Tibial artery (tissue), 4 donors: ENCODE results near the gene FNDC3A.

ENCODE experiments used
- DNase-seq, 2 donors: peaks; one replicate each; pipeline ENCODE4 v3.0.0-alpha.2; 2019
- H3K27ac ChIP-seq, 2 donors: fragments of 200-600 bp; sonication (generic) in 1 of 2; 1 replicate in 1 of 2; 2 replicates in 1 of 2; pipeline ENCODE4 v1.5.1; 2018 to 2019; ENCODE audit warnings: mild to moderate bottlenecking in 1 of 2
- H3K27me3 ChIP-seq, 2 donors: fragments of 200-600 bp; sonication (generic) in 1 of 2; one replicate each; pipeline versions ENCODE4 v1.5.1 to v1.6.0; 2016 to 2019
- H3K36me3 ChIP-seq, 3 donors: fragments of 200-600 bp; sonication (generic) in 2 of 3; one replicate each; pipeline ENCODE4 v1.5.1; 2016 to 2019; ENCODE audit warnings: mild to moderate bottlenecking in 2 of 3
- H3K4me1 ChIP-seq, 4 donors: fragments of 200-600 bp; sonication (generic) in 2 of 4; 1 replicate in 3 of 4; 2 replicates in 1 of 4; pipeline ENCODE4 v1.5.1; 2016 to 2019
- H3K4me3 ChIP-seq, 2 donors: fragments of 200-600 bp; sonication (generic) in 1 of 2; 1 replicate in 1 of 2; 2 replicates in 1 of 2; pipeline ENCODE4 v1.5.1; 2018 to 2019; ENCODE audit warnings: mild to moderate bottlenecking in 2 of 2
- H3K9me3 ChIP-seq, 3 donors: fragments of 200-600 bp; sonication (generic) in 1 of 3; one replicate each; pipeline ENCODE4 v1.5.1; 2016 to 2019
- intact Hi-C: fragments of 100-400 bp; cut with DNase I; formaldehyde crosslinking; loops from one replicate; pipeline ENCODE4 v1.15.0; 2023; ENCODE audit warnings: low total_unique reads
- TF ChIP-seq, protein P1 (sequence below), 2 experiments: fragments of 200-600 bp in 1 of 2; fragments of 450-650 bp in 1 of 2; IDR thresholded peaks; one replicate each; pipeline ENCODE4 v1.5.1; 2017 to 2019; ENCODE audit warnings: antibody characterized with exemption in 2 of 2, mild to moderate bottlenecking in 1 of 2, moderate library complexity in 1 of 2

The FNDC3A gene

DNA sequence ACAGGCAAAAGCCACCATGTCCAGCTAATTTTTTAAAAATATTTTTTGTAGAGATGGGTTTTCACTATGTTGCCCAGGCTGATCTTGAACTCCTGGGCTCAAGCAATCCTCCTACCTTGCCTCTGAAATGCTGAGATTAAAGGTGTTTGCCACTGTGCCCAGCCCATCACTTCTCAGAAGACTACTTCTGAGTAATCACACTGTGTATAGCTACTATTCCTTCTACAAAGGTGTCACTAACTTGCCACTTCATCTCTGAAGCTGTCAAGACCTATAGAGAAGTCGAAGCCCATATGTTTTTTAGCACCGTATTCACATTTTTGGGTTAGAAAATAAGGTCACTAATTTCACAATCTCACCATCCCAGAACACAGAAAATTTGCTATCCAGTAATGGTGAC is 36.0 kb upstream of the FNDC3A start:
- Histone ChIP-seq H3K4me3 (no peak overlapping the region), H3K36me3 (no peaks in the 10 kb centered on the region), H3K9me3 (no peaks in the 10 kb centered on the region), H3K27me3 (no peaks in the 10 kb centered on the region), H3K4me1 (peaks cover 0 to under 1% (median 0%) of the 10 kb centered on the region in 4 donors), H3K27ac (no peak overlapping the region)
- intact Hi-C loops, result no loop called here
- TF ChIP-seq, protein P1, sequence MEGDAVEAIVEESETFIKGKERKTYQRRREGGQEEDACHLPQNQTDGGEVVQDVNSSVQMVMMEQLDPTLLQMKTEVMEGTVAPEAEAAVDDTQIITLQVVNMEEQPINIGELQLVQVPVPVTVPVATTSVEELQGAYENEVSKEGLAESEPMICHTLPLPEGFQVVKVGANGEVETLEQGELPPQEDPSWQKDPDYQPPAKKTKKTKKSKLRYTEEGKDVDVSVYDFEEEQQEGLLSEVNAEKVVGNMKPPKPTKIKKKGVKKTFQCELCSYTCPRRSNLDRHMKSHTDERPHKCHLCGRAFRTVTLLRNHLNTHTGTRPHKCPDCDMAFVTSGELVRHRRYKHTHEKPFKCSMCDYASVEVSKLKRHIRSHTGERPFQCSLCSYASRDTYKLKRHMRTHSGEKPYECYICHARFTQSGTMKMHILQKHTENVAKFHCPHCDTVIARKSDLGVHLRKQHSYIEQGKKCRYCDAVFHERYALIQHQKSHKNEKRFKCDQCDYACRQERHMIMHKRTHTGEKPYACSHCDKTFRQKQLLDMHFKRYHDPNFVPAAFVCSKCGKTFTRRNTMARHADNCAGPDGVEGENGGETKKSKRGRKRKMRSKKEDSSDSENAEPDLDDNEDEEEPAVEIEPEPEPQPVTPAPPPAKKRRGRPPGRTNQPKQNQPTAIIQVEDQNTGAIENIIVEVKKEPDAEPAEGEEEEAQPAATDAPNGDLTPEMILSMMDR (IDR thresholded peaks at IDR 0.05), result no peak
- DNase-seq, result no peak

DNA sequence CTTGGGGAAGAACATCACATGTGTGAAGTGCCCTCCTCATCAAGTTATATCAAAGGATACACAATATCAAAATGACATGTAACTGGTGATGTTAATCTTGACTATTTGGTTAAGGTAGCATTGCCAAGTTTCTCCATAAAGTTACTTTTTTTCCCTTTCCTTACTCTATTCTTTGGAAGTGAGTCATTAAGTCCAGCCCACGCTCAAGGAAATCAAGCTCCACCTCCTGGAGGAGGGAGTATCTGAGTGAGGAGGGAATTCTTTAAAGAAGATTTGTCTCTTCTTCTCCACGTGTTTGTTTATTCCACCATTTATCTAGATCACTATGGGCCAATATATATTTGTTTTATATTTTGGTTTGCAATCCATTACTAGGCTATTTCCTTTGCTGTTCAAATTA is 33.6 kb upstream of the FNDC3A start:
- DNase-seq, result no peak
- Histone ChIP-seq H3K4me3 (no peak overlapping the region), H3K27me3 (no peaks in the 10 kb centered on the region), H3K36me3 (no peaks in the 10 kb centered on the region), H3K9me3 (no peaks in the 10 kb centered on the region), H3K4me1 (peaks cover 0 to 3% (median 0%) of the 10 kb centered on the region in 4 donors), H3K27ac (no peak overlapping the region)
- TF ChIP-seq, protein P1 (IDR thresholded peaks at IDR 0.05), result no peak
- intact Hi-C loops, result no loop called here

DNA sequence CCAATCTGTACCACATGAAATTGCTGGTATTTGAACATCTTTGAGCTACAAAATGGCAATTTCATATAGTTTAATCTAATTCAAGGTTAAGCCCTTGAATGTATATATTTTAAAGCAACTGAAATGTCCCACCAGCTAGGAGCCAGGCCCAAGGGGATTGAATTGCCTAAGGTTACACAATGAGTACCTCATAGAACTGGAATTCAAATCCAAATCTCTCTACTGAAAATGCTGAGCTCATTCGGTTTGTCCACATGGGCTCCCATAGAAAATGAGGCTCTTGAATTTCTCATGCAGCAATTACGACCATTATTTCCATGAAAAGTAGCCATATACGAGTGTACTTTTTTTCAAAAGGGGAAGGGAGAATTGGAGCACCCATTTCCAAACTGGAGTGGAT is 31.5 kb upstream of the FNDC3A start:
- Histone ChIP-seq H3K36me3 (no peaks in the 10 kb centered on the region), H3K4me3 (no peak overlapping the region), H3K27me3 (no peaks in the 10 kb centered on the region), H3K27ac (no peak overlapping the region), H3K4me1 (peaks cover 0 to 7% (median 0%) of the 10 kb centered on the region in 4 donors), H3K9me3 (no peaks in the 10 kb centered on the region)
- intact Hi-C loops, result no loop called here
- DNase-seq, result no peak
- TF ChIP-seq, protein P1 (IDR thresholded peaks at IDR 0.05), result no peak

DNA sequence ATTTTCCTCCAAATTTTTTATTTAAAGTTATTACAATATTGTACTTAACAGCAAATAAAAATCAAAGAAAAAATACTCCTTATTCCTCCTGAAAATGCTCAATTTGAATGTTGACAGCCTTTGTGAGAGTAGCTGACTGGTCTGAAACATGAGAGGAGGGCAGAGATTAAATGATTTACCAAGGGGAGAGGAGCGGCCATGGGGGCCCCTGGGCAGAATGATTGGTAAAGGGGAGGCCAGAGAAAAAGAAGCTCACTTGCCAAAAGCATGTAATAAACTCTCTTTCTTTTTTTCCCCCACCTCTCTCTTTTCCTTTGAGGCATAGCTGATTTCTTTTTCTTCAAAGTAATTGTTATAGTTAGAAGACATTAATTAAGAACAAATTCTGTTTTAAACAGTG is 30.1 kb upstream of the FNDC3A start:
- Histone ChIP-seq H3K9me3 (no peaks in the 10 kb centered on the region), H3K4me3 (no peak overlapping the region), H3K36me3 (no peaks in the 10 kb centered on the region), H3K4me1 (peaks cover 0 to 14% (median 0%) of the 10 kb centered on the region in 4 donors), H3K27me3 (no peaks in the 10 kb centered on the region), H3K27ac (no peak overlapping the region)
- intact Hi-C loops, result no loop called here
- no peak for DNase-seq
- TF ChIP-seq, protein P1 (IDR thresholded peaks at IDR 0.05), result no peak

DNA sequence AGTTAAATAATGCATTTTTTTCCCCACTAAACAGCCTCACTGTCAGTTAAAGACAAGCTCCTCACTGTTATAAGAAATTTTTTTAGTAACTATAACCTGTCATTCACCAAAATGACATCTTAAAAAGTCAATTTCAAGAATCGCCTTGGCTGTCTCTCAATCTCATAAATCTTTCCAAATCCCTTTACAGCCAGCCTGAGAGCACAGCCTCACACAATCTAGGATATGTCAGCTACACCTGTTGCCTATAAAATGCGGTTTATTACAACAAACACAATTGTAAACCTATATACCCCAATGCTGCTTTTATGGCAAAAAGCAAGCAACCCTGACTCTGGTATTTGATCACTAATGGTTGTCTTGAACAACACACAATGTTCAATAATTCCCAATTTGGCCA is 29.5 kb upstream of the FNDC3A start:
- intact Hi-C loops, result no loop called here
- DNase-seq, result no peak
- TF ChIP-seq, protein P1 (IDR thresholded peaks at IDR 0.05), result no peak

More for the DNA sequence above, 29.5 kb upstream of the FNDC3A start:
- no peak overlapping the region for H3K4me3 ChIP-seq
- no peaks in the 10 kb centered on the region for H3K27me3 ChIP-seq
- H3K9me3 ChIP-seq, result no peaks in the 10 kb centered on the region
- no peak overlapping the region for H3K27ac ChIP-seq
- H3K36me3 ChIP-seq, result no peaks in the 10 kb centered on the region
- H3K4me1 ChIP-seq, result peaks cover 0 to 14% (median 0%) of the 10 kb centered on the region in 4 donors
